Measurements from ENCODE around the gene OR1L8.

GRCh38 chr9:122518226-122518625 is 65.0 kb downstream of the OR1L8 start:
- no peak for TF ChIP-seq CTCF (IDR thresholded peaks at IDR 0.05; ENCODE audit: low read depth, low read length, missing input control)
- no peak for TF ChIP-seq RXRA (IDR thresholded peaks at IDR 0.05)
- TF ChIP-seq JUND (IDR thresholded peaks at IDR 0.05), result no peak
- TF ChIP-seq, protein P1, sequence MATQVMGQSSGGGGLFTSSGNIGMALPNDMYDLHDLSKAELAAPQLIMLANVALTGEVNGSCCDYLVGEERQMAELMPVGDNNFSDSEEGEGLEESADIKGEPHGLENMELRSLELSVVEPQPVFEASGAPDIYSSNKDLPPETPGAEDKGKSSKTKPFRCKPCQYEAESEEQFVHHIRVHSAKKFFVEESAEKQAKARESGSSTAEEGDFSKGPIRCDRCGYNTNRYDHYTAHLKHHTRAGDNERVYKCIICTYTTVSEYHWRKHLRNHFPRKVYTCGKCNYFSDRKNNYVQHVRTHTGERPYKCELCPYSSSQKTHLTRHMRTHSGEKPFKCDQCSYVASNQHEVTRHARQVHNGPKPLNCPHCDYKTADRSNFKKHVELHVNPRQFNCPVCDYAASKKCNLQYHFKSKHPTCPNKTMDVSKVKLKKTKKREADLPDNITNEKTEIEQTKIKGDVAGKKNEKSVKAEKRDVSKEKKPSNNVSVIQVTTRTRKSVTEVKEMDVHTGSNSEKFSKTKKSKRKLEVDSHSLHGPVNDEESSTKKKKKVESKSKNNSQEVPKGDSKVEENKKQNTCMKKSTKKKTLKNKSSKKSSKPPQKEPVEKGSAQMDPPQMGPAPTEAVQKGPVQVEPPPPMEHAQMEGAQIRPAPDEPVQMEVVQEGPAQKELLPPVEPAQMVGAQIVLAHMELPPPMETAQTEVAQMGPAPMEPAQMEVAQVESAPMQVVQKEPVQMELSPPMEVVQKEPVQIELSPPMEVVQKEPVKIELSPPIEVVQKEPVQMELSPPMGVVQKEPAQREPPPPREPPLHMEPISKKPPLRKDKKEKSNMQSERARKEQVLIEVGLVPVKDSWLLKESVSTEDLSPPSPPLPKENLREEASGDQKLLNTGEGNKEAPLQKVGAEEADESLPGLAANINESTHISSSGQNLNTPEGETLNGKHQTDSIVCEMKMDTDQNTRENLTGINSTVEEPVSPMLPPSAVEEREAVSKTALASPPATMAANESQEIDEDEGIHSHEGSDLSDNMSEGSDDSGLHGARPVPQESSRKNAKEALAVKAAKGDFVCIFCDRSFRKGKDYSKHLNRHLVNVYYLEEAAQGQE (IDR thresholded peaks at IDR 0.05), result no peak
- no peak for TF ChIP-seq RAD21 (IDR thresholded peaks at IDR 0.05)
- no peak for TF ChIP-seq EGR1 (IDR thresholded peaks at IDR 0.05; ENCODE audit: low read depth in 2 of 2)
- TF ChIP-seq FOXA2 (IDR thresholded peaks at IDR 0.05), result no peak
- TF ChIP-seq FOXA1 (IDR thresholded peaks at IDR 0.05), result no peak
- TF ChIP-seq, protein P2, sequence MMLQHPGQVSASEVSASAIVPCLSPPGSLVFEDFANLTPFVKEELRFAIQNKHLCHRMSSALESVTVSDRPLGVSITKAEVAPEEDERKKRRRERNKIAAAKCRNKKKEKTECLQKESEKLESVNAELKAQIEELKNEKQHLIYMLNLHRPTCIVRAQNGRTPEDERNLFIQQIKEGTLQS (IDR thresholded peaks at IDR 0.05), result no peak
- no peak for TF ChIP-seq GABPA (IDR thresholded peaks at IDR 0.05 in 1 of 2, conservative IDR thresholded peaks at IDR 0.05 in 1 of 2)

Measured in liver (tissue), 3 donors.